Progenitor cell of endocrine pancreas (in vitro differentiated cells): ENCODE results near the gene APRT. TPM values are rescaled to one million over a fixed set of nuclear protein-coding genes. Genes with fewer than 3 reads are reported as not detected.
A peak's percentile ranks its signal among the peaks of the same experiment; 100 is the strongest.

ENCODE experiments used
- DNase-seq: peaks from one replicate; pipeline ENCODE4 v3.0.0; 2021; ENCODE audit warnings: low spot score; ENCODE audit not compliant: unreplicated experiment
- H3K27ac Mint-ChIP-seq: 2 replicates; pipeline ENCODE4 v1.8.0; 2021; ENCODE audit warnings: mild to moderate bottlenecking, moderate library complexity, mixed read lengths
- H3K27me3 Mint-ChIP-seq: 2 replicates; pipeline ENCODE4 v1.8.0; 2021; ENCODE audit warnings: mixed read lengths
- H3K36me3 Mint-ChIP-seq: 2 replicates; pipeline ENCODE4 v1.8.0; 2022; ENCODE audit warnings: mixed read lengths; ENCODE audit not compliant: insufficient read depth
- H3K4me1 Mint-ChIP-seq: 2 replicates; pipeline ENCODE4 v1.8.0; 2021; ENCODE audit warnings: low read depth, mixed read lengths
- H3K4me3 Mint-ChIP-seq: 2 replicates; pipeline ENCODE4 v1.8.0; 2021; ENCODE audit warnings: low read depth, mild to moderate bottlenecking, moderate library complexity, mixed read lengths
- H3K9me3 Mint-ChIP-seq: 2 replicates; pipeline ENCODE4 v1.8.0; 2021; ENCODE audit warnings: low read depth, mixed read lengths
- CTCF ChIP-seq: fragments of 200-600 bp; sonication (generic); IDR thresholded peaks from one replicate; pipeline ENCODE4 v1.5.0; 2021; ENCODE audit warnings: antibody characterized with exemption, mild to moderate bottlenecking; ENCODE audit not compliant: unreplicated experiment
- total RNA-seq: library from RNA; stranded (reverse); gene quantifications from 2 replicates; pipeline ENCODE4 v1.2.1, GENCODE V29; 2021

The APRT gene
- total RNA-seq, 1 donor from 2014 or later = 100 TPM

GRCh38 chr16:88856828-88857727 lies 45.4 kb upstream of the APRT start, which contains the start of the genes GALNS and TRAPPC2L:
Gene GALNS, minus strand, starts transcription at chr16:88856947. Its CDS starts 70 bp downstream, at chr16:88856877.
Gene TRAPPC2L, plus strand, starts transcription at chr16:88857127. Its CDS starts 24 bp downstream, at chr16:88857151.
- no peaks in the 10 kb centered on the region for H3K27me3 Mint-ChIP-seq
- peaks cover 4% of the 10 kb centered on the region for H3K36me3 Mint-ChIP-seq
- peaks cover 12% of the 10 kb centered on the region for H3K4me1 Mint-ChIP-seq
- no peak for TF ChIP-seq CTCF
- peak; percentile 100 for DNase-seq
- H3K9me3 Mint-ChIP-seq = no peaks in the 10 kb centered on the region
- H3K27ac Mint-ChIP-seq = peak within 1 kb of the TSS; percentile 98
- H3K4me3 Mint-ChIP-seq = peak within 1 kb of the TSS; percentile 95

DNA sequence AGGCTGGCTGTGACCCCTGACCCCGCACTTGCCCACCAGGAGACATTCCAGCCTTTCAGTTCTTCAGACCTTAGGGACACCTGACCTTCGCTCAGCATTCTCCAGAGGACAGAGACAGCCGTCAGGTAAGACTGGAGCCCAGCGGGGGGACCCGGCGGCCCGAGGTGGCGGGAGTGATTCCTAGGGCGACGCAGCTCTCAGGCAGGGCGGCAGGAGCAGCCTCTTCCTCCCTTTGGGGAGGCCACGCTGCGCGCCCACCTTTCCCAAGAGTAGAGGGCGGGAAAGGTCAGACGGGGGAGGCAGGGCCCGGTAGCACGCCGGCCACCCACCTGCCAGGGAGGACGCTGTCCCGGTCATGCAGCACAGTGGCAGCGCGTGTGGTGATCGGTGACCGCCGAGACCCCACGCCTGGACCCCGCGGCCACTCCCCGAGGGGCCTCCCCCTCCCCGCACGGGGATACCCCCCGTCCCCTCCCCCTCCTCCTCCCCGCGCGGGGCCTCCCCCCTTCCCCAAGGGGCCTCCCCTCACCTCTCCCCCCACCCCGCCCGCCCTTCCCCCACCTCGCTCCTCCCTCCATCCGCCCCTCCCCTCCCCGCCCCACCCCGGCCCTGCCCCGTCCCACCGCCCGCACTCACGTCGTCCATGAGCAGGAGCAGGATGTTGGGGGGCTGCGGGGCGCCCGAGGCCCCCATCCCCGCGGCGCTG lies 44.5 kb upstream of the APRT start:
- peak overlapping the region; percentile 62 for H3K27ac Mint-ChIP-seq
- no peaks in the 10 kb centered on the region for H3K9me3 Mint-ChIP-seq
- peak overlapping the region; percentile 95 for H3K4me3 Mint-ChIP-seq
- peaks cover 12% of the 10 kb centered on the region for H3K4me1 Mint-ChIP-seq
- DNase-seq = no peak
- TF ChIP-seq CTCF = no peak
- H3K36me3 Mint-ChIP-seq = peaks cover 4% of the 10 kb centered on the region
- no peaks in the 10 kb centered on the region for H3K27me3 Mint-ChIP-seq

GRCh38 chr16:88855736-88856121 lies 44.0 kb upstream of the APRT start:
- Mint-ChIP-seq H3K4me3 (peak overlapping the region; percentile 73), H3K27ac (peak overlapping the region; percentile 62), H3K27me3 (no peaks in the 10 kb centered on the region), H3K36me3 (peaks cover 6% of the 10 kb centered on the region), H3K9me3 (no peaks in the 10 kb centered on the region), H3K4me1 (peaks cover 12% of the 10 kb centered on the region)
- DNase-seq = no peak
- no peak for TF ChIP-seq CTCF

DNA sequence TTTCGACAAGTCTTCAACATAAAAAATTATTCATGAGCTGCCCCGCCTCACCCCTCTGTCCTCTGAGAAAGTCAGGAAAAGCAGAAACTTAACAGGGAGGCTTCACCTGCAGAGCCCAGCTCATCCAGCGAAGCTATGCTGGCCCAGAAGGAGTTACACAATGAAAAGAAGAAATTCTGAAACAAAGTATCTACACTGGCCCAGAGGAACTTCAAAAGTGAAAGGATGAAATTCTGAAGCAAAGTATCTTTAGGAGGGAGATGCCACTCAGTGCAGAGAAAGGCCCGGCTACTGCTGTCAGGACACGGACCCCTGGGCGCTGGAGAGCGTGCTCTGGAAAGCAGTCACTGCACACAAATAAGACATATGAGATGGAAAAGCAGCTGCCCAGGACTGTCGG lies 43.4 kb upstream of the APRT start:
- peak overlapping the region; percentile 61 for H3K4me3 Mint-ChIP-seq
- no peak for DNase-seq

More for the DNA sequence above, 43.4 kb upstream of the APRT start:
- TF ChIP-seq CTCF = no peak
- Mint-ChIP-seq H3K9me3 (no peaks in the 10 kb centered on the region), H3K27me3 (no peaks in the 10 kb centered on the region), H3K4me1 (peaks cover 12% of the 10 kb centered on the region), H3K36me3 (peaks cover 6% of the 10 kb centered on the region), H3K27ac (no peak overlapping the region)
